Measurements from ENCODE around the gene IFNL3.
"Not testable (repeated sequence)": the region's sequence is repeated elsewhere in the genome, so short reads cannot be mapped to it uniquely, and the experiment has no call there.

- TF ChIP-seq POLR2A, POLR2AphosphoS5 (IDR thresholded peaks at IDR 0.05): not testable (repeated sequence)
- TF ChIP-seq, protein P1, sequence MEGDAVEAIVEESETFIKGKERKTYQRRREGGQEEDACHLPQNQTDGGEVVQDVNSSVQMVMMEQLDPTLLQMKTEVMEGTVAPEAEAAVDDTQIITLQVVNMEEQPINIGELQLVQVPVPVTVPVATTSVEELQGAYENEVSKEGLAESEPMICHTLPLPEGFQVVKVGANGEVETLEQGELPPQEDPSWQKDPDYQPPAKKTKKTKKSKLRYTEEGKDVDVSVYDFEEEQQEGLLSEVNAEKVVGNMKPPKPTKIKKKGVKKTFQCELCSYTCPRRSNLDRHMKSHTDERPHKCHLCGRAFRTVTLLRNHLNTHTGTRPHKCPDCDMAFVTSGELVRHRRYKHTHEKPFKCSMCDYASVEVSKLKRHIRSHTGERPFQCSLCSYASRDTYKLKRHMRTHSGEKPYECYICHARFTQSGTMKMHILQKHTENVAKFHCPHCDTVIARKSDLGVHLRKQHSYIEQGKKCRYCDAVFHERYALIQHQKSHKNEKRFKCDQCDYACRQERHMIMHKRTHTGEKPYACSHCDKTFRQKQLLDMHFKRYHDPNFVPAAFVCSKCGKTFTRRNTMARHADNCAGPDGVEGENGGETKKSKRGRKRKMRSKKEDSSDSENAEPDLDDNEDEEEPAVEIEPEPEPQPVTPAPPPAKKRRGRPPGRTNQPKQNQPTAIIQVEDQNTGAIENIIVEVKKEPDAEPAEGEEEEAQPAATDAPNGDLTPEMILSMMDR (IDR thresholded peaks at IDR 0.05): not testable (repeated sequence)
These were observed 23.3 kb upstream of the IFNL3 start, which contains the start of gene IFNL2 for GRCh38 chr19:39268085-39268484.

All from sigmoid colon (tissue), 4 donors.